ENCODE data around the gene RIN3.

DNA sequence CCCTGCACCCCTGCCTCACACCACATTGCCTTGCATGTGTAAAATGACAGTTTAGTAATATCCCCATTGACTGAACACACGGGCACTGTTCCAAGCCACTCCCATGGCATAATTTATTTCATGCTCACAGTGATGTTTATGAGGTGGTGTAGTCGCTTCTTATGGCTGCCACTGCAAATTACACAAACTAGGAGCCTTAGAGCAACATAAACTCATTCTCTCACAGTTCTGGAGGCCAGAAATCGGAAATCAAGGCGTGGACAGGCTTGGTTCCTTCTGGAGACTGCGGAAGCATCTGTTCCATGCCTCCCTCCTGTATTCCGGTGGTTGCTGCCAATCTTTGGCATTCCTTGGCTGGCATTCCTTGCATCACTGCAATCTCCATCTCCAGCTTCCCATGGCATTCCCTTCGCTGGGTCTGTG is 97.3 kb downstream of the RIN3 start:
- TF ChIP-seq CTCF (conservative IDR thresholded peaks at IDR 0.05 in 1 of 2, IDR thresholded peaks at IDR 0.05 in 1 of 2; ENCODE audit: extremely low read depth in 1 of 2, insufficient read depth in 1 of 2, low read depth in 1 of 2, low read length in 2 of 2) (no peak), EZH2 (IDR thresholded peaks at IDR 0.05; ENCODE audit: borderline replicate concordance, low read length) (no peak)
